ENCODE results near the gene TMEM238L.
A peak's percentile ranks its signal among the peaks of the same experiment; 100 is the strongest.
"Not testable (repeated sequence)": the region's sequence is repeated elsewhere in the genome, so short reads cannot be mapped to it uniquely, and the experiment has no call there.

TMEM238L gene, protein sequence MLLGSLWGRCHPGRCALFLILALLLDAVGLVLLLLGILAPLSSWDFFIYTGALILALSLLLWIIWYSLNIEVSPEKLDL

DNA sequence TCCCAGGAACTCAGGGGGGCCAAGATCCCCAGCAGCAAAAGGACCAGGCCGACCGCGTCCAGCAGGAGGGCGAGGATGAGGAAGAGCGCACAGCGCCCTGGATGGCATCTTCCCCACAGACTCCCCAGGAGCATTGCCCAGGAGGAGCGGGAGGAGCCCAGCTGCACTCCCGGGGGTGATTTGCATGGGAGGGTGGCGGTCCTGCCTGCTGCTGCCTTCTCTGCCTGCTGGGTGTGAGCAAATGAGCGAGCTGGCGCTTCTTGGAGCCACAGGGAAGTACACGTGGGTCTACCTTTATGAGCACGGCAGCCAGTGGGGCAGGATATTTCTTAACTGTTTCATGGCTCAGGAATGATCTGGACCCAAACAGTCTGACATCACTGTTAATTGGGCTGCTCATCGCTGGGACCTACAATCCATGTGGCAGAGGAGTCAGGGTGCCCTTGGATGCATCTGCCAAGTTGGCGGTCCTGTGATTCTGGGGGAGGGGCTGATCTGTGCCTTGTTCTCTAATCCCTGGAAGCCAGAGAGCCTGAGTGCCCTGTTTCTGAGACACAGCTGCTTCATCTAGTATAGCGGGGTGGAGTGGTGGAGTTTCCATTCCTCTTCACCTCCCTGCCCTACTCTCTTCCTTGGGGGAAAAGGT, at the start of gene TMEM238L:
TMEM238L (minus strand) TSS at position 270 of the 646 bp plus-strand sequence; CDS start at position 134, 136 bp downstream.
- DNase-seq (ENCODE audit: low read depth in 3 of 3): no peak

DNA sequence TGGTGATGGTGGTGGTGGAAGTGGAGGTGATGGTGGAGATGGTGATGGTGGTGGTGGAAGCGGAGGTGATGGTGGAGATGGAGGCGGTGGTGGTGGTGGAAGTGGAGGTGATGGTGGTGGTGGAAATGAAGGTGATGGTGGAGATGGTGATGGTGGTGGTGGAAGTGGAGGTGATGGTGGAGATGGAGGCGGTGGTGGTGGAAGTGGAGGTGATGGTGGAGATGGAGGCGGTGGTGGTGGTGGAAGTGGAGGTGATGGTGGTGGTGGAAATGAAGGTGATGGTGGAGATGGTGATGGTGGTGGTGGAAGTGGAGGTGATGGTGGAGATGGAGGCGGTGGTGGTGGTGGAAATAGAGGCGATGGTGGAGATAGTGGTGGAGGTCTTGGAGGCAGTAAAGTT, 42.7 kb upstream of the TMEM238L start:
- not testable (repeated sequence) for DNase-seq (ENCODE audit: low read depth in 3 of 3)

- no peak for DNase-seq (ENCODE audit: low read depth in 3 of 3)
Measured at GRCh38 chr17:10845388-10845751, 41.5 kb upstream of the TMEM238L start.

DNA sequence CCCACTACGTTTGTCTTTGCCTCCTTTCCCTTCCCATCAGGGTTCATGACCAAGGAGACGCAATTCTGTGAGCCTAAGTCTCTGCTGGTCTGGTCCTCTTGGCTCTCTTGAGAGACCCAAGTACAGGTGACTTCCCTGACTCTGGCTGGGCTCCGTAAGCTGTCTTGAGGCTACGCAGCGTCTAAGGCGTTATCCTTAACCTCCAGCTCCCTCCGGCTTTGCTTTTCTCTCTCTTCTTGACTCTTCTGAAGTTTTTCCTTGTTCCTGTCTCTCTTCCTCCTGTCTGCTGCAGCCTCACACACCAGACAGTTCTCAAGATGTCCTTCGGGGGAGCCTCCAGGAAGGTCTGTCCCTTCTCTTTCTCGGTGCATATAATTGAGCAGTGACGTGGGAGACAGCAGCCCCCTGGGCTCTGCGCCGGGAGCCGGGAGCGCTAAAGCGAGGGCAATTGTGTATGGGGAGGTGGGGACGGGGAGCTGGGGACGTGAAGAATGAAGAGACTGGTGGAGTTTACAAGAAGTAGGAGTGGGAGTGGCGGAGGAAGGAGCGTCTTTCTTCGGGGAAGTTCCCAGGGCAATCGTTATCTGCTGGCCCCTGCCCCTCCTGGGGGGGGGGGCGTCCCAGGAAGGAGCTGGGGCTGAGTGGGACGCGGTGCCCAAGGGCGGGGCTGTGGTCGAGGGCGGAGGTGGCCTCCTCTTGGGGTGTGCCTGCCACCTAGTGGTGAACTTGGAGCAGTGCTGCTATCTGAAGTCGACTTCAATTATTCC, 40.9 kb upstream of the TMEM238L start:
- DNase-seq (ENCODE audit: low read depth in 3 of 3): peak; percentile 42 to 55 (median 54)

DNA sequence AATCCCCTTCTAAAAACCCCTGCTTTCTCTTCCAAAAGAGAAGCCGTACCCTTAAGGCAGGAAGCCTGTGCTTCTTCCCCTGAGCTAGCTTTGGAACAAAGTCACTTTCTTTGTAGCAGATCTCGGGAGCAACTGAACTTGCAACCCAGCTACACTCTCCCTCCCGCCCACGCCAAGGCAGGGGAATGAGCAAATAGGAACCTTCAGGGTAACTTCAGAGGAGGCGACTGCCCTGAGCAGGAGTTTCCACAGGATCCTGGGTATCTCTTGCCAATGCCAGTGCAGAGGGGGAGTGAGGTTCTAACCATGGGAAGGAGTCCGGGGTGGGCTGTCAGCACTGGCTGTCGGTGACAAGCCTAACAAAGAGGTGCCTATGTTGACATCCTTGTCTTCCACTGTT, 39.9 kb upstream of the TMEM238L start:
- no peak for DNase-seq (ENCODE audit: low read depth in 3 of 3)

DNA sequence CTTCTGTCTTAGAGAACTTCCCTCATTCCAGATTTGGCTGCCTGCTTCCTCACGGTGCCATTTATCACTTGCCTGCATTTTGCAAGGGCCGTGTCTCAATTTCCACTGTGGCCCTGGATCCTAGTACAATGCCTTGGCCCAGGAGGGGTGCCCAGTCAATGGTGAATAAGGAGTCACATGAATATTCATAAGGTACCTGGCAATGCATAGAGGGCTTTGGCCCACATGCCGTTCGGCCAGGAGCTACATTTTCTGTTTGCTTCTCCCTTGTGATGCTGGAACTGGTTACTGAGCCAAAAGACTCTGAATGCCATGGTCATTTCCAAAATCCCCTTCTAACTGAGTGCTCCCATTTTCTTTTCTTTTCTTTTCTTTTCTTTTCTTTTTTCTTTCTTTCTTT, 38.8 kb upstream of the TMEM238L start:
- no peak for DNase-seq (ENCODE audit: low read depth in 3 of 3)

GRCh38 chr17:10838682-10839081, 34.8 kb upstream of the TMEM238L start:
- no peak for DNase-seq (ENCODE audit: low read depth in 3 of 3)

DNA sequence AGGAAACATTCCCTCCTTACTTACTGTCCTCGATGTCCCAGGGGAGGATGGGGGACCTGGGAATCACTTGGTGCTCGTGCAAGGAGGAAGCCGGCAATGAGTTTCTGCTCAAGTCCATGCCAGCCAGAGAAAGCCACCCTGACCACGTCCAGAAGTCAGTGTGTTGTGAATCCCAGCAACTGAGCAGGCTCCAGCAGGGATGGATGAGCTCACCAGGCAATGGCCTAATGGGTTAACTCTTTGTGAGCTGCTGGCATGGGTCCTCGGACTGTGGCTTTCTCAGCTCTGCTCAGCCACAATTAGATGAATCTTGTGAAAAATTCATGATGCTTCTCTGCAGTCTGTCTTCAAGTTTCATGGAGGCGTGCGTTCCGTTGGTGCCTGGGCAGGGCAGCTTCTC, 34.0 kb upstream of the TMEM238L start, which contains the start of gene PIRT:
PIRT (minus strand) TSS at position 167 of the 400 bp plus-strand sequence. CDS start 12,442 bp downstream, outside the sequence.
- no peak for DNase-seq (ENCODE audit: low read depth in 3 of 3)

DNA sequence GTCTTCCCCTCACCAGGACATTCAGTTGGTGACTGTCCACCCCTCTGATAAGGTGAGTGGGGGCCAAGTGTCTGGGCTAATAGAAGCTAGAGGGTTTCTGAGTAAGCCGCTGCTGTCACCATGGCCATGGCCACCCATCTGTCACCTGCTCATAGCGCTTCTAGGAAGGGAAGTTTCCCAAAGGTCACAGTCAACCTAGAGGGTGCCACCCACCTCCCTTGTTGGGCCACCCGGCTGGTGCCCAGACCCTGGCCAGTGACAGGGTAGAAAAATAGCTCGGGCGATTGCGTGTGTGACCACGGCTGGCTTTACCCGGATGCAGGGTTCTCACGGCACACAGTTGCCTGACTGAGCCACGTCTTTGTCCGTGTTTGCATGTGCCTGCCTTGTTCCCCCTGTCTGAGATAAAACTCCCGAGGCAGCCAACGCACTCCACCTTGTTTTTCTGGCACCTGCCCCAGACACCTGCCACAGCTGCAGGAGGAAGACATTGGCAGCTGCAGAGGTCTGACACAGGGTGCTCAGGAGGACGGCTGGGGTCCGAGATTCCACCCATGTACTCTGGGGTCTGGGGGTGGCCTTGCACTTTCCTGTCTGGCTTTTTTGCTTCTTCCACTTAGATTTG, 33.2 kb upstream of the TMEM238L start:
- no peak for DNase-seq (ENCODE audit: low read depth in 3 of 3)

- DNase-seq (ENCODE audit: low read depth in 3 of 3): no peak
Measured at GRCh38 chr17:10836145-10836544, 32.2 kb upstream of the TMEM238L start.

GRCh38 chr17:10831696-10832095, 27.8 kb upstream of the TMEM238L start:
- no peak for DNase-seq (ENCODE audit: low read depth in 3 of 3)

- no peak for DNase-seq (ENCODE audit: low read depth in 3 of 3)
Measured at GRCh38 chr17:10827898-10828552, 24.1 kb upstream of the TMEM238L start.

DNA sequence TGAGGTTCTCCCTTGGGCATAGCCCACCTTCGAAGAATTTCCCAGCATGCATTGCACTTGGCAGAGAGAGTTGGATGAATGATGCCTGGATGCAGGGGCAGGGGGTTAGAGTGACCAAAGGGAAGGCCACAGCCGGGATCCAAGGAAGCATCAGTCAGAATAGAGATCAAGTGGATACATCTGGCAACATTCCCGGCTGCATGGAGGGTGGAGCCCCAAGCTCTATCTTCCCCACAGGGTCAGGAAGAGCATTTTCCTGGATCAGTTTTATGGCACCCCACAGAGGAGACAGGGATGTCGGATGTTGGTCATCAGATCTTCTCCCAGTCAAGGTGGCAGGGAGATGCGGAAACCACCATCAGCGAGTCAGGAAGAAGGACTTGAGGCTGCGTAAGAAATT, 21.0 kb upstream of the TMEM238L start:
- DNase-seq (ENCODE audit: low read depth in 3 of 3): no peak

GRCh38 chr17:10821770-10822169, 17.9 kb upstream of the TMEM238L start:
- no peak for DNase-seq (ENCODE audit: low read depth in 3 of 3)

GRCh38 chr17:10821054-10821453, 17.2 kb upstream of the TMEM238L start:
- no peak for DNase-seq (ENCODE audit: low read depth in 3 of 3)

- no peak for DNase-seq (ENCODE audit: low read depth in 3 of 3)
Measured at GRCh38 chr17:10815319-10815718, 11.4 kb upstream of the TMEM238L start.

DNA sequence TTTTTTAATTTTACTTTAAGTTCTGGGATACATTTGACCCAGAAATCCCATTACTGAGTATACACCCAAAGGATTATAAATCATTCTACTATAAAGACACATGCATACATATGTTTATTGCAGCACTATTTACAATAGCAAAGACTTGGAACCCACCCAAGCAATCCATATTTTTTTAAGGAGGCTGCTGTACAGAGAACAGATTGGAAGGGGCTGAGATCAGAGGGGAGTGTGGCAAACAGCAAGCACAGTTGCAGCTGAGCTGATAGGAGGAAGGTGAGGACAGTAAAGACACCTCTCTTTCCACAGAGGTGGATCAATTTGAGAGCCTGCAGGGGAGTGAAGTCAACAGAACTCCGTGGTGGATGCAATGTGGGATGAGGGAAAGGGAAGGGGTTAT, 10.2 kb upstream of the TMEM238L start:
- no peak for DNase-seq (ENCODE audit: low read depth in 3 of 3)

GRCh38 chr17:10812674-10813073, 8.8 kb upstream of the TMEM238L start:
- DNase-seq (ENCODE audit: low read depth in 3 of 3): no peak

DNA sequence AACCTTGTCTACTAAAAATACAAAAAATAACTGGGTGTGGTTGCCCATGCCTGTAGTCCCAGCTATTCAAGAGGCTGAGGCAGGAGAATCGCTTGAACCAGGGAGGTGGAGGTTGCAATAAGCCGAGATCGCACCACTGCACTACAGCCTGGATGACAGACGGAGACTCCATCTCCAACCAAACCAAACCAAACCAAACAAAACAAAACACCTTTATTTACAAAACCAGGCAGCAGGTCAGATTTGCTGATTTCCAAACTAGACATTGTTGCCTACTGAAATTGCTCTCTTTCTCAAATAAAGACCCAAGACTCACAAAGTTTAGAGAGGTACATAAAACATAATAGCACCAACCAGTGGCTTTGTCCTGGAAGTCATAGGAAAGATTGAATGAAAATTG, 5.7 kb upstream of the TMEM238L start:
- DNase-seq (ENCODE audit: low read depth in 3 of 3): no peak

DNA sequence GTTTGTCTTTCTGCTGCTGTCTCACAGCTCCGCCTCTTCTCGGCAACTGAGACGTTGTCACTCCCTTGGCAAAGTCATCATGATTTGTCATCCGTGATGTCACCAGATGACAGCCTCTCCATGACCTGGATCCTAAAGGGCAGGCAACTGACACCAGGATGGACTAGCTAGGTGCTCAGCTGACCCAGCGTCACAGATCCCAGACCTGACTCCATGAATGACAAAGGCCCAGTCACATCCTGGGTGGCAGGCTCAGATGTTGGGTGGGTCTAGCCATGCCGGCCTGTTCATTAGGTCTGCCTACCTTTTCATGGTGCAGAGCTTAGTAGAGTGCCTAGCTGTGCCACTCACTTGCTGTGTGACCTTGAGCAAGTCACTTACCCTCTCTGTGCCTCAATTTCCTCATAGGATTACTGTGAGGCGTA, 3.8 kb upstream of the TMEM238L start:
- no peak for DNase-seq (ENCODE audit: low read depth in 3 of 3)

- DNase-seq (ENCODE audit: low read depth in 3 of 3): no peak
Measured at GRCh38 chr17:10806545-10807262, 2.8 kb upstream of the TMEM238L start.

Measured in stimulated activated CD4-positive, alpha-beta T cell treated with anti-CD3 and anti-CD28 coated beads, TNF-alpha, amount 100 ng/mL, for 4 hours (primary cell).